Central memory CD4-positive, alpha-beta T cell (primary cell): ENCODE measurements around the gene EIF3F.

Experiments used
- DNase-seq: peaks from one replicate; pipeline ENCODE4 v3.0.0; 2022

Gene EIF3F

GRCh38 chr11:8040261-8040920 lies 53.3 kb downstream of the EIF3F start:
- DNase-seq = no peak

- no peak for DNase-seq
Measured at GRCh38 chr11:8040921-8041285, 53.8 kb downstream of the EIF3F start.

GRCh38 chr11:8041576-8041975 lies 54.4 kb downstream of the EIF3F start:
- DNase-seq = no peak

DNA sequence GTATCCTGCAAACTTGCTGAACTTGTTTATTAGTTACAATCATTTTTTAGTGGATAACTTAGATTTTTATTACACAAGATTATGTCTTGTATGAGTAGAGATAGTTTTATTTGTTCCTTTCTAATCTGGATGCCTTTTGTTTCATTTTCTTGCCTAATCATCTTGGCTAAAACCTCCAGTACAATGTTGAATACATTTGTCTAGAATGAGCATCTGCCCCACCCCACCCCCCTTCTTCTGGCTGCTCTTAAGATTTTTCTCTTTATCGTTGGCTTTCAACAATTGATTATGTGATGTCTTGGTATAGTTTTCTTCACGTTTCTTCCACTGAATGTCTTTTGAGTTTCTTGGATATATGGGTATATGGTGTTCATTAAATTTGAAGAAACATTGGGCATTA lies 56.6 kb downstream of the EIF3F start:
- DNase-seq = no peak

DNA sequence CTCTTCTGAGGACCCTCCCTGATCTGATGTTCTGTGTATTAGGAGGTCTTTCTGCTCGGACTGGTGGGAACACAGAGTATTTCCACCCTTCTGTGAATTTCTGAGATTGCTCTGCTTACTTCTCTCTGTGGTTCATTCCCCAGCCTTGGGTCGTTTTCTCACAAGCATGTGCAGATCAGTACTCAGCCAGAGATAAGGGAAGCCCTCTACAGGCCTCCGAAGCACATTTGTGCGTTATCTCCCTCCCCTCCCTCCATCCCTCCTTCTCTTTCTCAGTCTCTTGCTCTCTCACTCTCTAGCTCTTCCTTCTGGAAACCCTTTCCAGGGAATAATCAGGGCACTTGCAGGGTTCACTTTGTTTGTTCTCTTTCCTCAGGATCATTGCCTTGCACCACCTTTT lies 58.7 kb downstream of the EIF3F start:
- DNase-seq = no peak

- DNase-seq = no peak
Measured at GRCh38 chr11:8047382-8047781, 60.2 kb downstream of the EIF3F start.

- DNase-seq = no peak
Measured at GRCh38 chr11:8049084-8049483, 61.9 kb downstream of the EIF3F start.
